DND-41 (cell line): ENCODE results near the gene CENPE.

ENCODE experiments used
- CTCF ChIP-seq: IDR thresholded peaks from 2 replicates; pipeline ENCODE4 v1.5.1; 2012; ENCODE audit warnings: borderline replicate concordance, low read length, moderate library complexity, mild to moderate bottlenecking; ENCODE audit not compliant: poor library complexity, severe bottlenecking; ENCODE audit errors: extremely low read depth
- EZH2 ChIP-seq: IDR thresholded peaks from 3 replicates; pipeline ENCODE4 v1.6.1; 2012; ENCODE audit warnings: borderline replicate concordance, low read depth, mild to moderate bottlenecking, moderate library complexity, low read length, inconsistent platforms; ENCODE audit not compliant: severe bottlenecking

DNA sequence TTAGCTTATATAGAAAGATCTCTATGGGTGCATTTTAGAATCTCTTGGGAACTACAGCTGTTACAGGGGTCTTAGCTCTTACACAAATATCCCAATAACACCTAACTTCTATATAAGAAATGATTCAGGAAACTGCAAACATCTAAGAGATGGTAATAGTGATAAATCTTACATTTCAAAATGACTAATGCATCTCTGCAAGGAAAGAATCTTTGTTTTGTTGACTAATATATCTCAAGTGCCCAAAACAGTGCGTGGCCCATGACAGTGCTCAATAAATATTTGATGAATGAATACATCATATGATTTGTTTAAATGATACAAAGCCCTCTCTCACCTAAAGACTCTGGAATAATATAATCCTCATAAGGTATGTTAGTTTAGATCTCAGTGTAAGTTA, 47.5 kb downstream of the CENPE start:
- no peak for TF ChIP-seq CTCF
- TF ChIP-seq EZH2: no peak
